Stimulated activated CD8-positive, alpha-beta memory T cell treated with anti-CD3 and anti-CD28 coated beads, Interleukin-12 subunit alpha, Interleukin-12 subunit beta, amount 100 ng/mL, for 24 hours (primary cell): ENCODE results near the gene PTTG1IP.

Experiments used
- DNase-seq: peaks from one replicate; pipeline ENCODE4 v3.0.0-alpha.2; 2020; ENCODE audit errors: extremely low read depth

PTTG1IP gene

DNA sequence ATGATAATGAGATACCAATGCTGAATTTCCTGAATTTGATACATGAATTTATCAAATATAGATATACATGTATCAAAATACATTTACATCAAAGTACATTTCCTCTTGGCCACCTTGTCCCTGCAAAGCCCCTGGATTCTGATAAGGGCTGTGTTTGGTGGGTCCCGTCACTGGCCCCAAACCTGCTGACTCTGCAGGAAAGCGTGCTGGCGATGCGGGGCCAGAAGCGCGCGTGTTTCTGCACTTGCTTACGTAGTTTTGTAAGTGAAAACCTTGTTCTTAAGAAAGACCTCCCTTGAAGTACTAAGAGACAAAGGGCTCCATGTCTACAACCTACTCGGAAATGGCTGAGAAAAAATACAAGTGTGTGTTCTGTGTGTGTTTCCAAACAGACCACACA, 36.2 kb upstream of the PTTG1IP start:
- DNase-seq: no peak

DNA sequence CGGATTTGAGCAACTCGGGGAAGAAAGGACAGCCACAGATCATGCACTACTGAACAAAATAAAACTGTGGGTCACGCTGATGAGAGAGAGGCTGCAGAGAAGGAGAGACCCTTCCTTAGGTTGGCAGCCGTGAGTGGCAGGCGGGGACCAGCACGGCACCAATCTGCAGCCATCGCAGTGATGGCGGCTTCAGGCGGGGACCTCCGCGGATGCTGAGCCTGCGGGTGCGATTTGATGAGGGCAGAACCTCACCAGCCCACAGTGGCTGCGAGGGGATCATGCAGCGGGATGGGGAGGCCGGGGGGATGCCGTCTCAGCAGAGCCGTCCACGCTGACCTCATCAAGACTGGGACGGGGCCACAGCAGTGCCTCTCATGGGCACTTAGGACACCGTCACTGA, 35.4 kb upstream of the PTTG1IP start:
- DNase-seq: no peak

DNA sequence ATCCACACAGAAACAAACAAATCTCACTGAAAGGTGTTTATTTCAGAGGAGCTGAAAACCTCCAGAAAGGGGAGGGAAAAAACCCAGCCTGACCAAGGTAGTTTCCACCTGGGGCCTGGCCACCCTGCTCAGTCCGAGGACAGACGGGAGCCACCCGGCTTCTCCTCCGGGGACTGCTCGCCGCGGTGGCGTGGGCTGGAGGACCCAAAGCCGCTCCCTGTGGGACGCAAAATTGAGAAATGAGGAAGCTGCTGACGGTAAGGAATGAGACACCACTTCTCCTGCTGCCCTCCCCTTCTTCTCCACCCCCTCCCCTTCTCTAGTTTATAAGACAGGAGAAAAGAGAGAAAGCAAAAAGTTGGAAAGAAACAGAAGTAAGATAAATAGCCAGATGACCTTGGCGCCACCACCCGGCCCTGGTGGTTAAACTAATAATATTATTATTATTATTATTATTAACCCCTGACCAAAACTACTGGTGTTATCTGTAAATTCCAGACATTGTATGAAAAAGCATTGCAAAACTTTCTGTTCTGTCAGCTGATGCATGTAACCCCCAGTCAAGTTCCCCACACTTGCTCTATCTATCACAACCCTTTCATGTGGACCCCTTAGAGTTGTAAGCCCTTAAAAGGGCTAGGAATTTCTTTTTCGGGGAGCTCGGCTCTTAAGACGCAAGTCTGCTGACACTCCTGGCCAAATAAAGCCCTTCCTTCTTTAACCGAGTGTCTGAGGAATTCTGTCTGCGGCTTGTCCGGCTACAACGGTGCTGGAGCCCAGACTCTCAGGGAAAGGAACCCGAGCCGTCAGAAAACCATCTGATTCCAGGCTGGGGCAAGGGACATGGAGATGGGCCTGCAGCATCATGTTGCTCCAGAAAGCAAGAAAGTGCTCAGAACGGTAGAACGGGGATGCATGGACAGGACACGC, 34.7 kb upstream of the PTTG1IP start:
- no peak for DNase-seq

DNA sequence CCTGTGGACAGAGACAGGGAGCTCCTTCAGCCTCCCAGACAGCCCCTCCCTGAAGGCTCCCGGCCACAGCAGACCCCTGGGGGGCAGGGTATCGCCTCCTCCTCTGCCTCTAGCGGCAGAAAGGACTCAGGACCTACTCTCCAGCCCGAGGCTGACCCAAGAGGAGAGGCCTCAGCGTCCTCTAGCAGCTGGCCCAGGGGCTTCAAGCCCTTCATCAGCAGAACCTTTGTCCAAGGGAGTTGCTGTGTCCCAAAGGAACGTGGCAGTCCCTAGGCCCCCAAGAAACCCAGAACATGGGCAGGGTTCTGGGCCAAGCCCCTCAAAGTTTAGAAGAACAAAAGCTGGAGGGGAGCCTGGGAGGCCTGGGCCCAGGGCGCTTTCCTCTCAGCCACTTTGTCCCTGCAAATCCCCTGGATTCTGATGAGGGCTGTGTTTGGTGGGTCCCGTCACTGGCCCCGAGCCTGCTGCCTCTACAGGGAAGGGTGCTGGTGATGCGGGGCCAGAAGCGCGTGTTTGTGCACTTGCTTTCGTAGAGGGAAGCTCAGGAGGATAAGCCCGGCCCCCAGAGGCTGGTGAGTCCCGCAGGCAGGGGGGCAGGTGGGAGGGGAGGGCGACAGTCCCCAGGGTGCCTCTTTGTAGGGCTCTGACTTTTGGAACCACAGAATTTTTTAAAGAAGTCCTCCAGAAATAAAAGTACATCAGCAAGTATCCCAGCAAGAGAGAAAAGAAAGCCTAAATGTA, 33.9 kb upstream of the PTTG1IP start:
- no peak for DNase-seq

DNA sequence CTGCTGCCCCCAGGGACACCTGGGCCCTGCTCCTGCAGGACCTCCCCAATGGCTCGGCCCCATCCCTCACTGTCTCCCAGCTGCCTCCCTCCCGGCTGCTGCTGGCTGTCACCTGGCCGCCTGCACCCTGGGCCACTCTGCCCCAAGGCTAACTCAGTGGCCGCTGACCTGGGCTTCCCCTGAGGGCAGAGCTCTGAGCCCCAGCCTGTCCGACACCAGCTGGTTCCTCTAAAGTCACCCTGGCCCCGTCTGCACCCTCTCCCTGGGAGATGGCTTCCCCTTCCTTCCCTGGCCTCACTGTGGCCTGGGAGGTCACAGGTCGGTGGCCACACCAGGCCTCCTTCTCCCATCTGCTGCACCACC, 32.2 kb upstream of the PTTG1IP start:
- DNase-seq: no peak

DNA sequence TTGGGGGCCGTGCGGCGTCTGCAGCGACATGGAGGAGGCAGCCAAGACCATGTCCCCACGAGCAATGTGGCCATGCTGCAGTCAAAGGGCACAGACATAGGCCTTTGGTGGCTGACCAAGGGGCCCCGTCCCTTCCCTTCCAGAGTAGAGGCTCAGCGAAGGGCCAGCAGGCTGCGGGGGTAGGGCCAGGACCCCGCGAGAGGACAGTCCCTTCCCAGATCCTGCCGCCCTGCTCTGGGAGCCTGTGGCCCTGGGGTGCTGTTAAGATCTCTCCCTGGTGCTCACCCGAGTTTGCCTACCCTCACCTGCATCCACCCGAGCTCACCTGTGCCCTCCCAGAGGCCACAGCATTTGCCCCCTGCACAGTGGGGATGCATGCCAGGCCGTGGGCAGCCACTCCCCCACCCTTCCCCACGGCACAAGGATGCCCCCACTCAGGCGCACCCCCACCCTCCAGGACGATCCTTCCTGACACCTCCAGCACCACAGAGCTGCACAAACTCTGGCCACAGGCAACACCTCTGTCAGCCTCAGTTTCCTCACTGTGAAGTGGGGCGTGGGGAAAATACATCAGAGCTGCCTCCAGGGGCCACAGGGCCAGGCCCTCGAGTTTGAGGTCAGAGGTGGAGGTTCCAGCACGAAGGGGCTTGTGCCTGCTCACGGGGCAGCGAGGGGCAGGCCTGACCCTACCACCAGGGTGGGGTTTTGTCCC, 31.7 kb upstream of the PTTG1IP start:
- no peak for DNase-seq

DNA sequence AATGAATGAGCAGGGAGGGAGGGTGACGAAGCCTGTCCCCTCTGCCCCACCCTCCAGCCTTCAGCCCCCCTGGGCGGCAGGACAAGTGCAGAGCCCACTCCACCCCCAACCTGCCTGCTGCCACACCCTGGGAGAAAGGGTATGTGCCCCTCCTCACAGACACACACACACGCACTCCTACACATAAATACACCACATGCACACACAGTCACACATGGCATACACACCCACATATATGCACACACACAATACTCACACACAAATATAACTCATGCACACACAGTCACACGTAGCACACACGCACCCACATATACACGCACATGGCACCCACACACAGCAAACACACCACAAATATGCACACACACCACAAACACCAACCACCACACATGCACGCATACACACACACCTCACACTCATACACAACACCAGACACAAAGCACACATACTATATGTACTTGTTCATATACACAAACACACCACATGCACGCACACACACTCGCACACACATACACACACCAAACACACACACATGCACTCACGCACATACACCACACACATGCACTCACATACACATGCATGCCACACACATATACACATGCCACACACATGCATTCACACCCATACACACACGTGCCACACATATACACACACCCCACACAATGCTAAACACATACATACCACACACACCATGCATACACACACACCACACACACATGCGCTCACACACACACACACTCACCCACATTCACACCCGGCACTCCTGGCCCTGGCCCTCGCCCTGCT, 30.8 kb upstream of the PTTG1IP start:
- DNase-seq: no peak

DNA sequence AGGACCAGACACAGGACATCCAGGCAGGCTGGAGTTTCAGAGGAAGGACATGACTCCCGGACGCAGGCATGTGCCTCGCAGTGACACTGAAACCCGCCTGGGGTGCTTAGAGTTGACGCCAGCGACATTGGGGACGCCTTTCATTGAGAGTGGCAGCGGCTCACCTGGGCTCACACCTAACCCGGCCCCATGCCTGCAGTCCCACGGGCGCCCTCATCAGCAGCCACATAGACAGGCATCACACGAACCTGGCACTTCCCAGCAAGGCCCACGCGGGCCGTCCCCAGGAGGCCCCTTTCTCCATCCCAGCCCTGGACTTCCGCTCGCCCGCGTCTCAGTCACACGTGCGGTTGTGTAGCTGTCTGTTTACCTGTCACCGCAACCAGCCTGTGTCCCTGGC, 30.2 kb upstream of the PTTG1IP start:
- DNase-seq: no peak

DNA sequence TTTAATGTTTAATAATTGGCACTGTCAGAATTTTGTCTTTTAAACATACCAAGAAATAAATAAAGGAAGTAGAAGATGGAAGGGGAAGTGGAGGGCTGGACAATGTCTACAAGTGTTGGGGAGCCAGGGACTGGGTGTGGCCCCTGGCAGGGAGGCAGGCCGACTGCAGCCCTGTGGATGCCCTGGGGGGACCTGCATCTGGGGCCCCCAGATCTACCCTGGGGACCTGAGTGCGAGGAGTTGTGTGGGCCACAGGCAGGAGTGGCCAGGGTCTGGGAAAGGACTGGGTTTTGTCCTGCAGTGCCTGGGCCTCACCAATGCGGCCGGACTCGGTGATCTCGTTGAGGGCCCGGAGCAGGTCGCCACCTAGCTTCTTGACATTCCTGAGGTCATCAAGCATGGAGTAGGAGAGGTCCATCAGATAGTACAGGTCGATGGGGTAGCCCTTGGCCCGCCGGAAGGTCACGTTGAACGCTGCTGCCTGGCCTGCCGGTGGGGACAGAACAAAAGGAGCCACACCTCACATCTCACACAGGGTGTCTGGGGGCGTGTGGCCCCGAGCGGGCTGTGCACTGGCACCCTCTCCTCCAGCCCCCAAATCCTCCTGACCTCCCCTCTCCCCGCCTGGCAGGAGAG, 29.7 kb upstream of the PTTG1IP start:
- DNase-seq: no peak

DNA sequence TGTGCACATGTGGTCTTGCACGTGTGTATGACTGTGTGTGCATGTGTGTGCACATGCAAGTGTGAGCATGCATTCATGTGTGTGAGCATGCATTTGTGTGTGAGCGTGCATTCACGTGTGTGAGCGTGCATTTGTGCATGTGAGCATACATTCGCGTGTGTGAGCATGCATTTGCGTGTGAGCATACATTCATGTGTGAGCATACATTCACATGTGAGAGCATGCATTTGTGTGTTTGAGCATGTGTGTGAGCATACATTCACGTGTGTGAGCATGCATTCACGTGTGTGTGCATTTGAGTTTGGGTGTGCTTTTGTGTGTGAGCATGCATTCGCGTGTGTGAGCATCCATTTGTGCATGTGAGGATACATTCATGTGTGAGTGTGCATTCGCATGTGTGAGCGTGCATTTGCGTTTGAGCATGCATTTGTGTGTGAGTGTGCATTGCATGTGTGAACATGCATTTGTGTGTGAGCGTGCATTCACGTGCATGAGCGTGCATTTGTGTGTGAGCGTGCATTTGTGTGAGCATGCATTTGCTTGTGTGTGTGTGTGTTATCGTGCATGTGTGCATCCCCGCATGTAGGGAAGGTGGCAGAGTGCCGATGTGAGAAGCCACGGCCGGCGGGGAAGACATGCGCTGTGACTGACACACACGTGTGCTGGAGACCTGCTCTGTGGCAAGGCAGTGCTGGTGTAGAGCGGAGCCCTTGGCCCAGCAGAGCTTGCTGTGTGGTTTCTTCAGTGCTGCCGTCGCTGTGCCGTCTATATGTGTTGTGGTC, 29.0 kb upstream of the PTTG1IP start:
- DNase-seq: no peak

DNA sequence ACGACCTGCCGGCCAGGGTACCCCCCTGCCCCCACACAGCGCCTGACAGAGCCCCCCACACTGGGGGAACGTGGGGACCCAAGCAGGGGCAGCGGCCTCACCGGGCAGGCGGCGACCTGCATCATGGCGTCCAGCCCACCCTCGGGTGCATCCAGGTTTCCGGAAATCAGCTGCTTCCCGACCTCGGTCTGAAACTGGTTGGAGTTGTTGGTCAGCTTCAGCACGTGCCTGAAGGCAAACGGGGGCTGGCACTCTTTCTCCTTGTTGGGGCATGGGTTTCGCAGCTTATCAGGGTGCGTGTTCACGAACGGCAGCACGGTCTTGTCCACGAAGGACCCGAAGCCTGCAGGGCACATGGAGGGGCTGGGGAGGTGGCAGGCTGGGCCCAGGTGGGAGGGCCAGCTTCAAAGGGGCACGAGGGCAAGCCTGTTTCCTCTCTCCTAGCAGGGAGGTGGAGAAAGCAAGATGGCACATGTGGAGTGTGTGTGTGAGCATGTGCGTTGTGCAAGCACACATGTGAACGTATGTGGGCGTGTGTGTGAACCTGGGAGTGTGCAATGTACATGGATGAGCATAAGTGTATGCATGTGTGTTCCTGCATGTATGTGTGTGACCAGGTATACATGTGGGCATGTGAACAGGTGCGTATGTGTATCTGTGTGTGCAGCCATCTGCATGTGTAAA, 28.0 kb upstream of the PTTG1IP start:
- no peak for DNase-seq

DNA sequence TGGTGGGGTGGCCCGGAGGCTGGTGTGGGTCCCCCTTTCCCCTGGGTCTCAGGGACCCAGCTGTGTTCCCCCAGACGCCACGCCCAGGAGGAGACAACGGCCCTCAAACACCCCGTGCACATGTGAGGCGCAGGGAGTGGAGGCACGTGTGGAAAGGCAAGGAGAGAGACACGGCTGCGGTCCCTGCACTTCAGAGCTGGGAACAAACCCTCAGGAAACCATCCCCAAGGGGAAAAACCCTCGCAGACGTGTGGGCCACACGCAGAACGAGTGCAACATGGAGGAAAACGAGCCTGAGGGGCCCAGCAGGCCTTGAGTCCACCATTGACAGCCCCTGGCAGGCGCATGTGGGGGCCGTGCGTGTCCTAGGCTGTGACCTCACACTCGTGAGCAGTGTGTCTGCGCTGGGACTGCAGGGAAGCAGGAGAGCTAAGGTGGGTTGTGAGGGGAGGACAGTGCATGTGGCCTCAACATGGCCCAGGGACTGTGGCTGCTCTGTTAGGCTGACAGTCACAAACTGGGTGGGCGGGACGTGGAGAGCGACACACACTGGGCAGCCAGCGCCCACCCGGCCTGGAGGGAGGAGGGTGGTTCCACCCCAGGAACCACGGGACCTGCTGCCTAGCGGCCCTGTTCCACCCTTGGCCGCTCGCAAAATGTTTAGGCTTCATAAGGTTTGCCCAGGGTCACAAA, 27.2 kb upstream of the PTTG1IP start:
- DNase-seq: no peak

DNA sequence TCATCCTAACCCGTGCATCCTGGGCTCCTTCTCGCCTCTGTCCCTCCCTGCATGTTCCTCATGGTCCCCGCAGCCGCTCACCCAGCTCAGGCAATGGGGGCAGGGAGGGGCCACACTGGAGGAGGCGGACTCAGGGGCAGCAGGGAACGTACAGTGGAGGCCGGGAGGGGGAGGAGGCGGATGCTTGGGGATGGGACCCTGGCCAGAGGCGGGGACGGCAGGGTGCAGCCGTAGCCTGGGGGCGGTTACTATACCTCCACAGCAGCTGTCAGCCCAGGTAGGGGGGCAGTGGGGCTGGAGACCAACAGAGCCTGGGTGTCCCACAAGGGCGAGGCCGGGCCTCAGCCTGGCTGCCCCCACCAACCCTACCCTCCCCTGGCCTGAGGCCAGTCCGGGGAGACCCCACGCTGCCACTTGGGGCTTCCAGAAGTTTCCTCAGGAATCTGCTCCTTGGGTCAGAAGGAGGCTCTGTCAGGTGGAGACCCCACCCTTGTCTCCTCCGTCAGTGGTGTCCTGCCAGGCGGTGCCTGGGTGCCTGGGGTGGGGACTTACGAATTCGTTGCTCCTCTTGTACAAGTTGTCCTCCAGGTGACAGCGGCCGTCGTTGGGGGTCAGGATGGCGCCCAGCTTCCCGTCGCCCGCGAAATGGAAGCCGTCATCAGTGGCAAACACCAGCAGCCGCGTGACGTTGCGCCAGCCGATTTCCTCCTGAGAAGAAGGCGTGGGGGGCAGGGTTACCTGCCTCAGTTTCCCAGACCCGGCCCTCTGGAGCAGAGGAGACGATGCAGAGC, 26.5 kb upstream of the PTTG1IP start:
- DNase-seq: no peak

DNA sequence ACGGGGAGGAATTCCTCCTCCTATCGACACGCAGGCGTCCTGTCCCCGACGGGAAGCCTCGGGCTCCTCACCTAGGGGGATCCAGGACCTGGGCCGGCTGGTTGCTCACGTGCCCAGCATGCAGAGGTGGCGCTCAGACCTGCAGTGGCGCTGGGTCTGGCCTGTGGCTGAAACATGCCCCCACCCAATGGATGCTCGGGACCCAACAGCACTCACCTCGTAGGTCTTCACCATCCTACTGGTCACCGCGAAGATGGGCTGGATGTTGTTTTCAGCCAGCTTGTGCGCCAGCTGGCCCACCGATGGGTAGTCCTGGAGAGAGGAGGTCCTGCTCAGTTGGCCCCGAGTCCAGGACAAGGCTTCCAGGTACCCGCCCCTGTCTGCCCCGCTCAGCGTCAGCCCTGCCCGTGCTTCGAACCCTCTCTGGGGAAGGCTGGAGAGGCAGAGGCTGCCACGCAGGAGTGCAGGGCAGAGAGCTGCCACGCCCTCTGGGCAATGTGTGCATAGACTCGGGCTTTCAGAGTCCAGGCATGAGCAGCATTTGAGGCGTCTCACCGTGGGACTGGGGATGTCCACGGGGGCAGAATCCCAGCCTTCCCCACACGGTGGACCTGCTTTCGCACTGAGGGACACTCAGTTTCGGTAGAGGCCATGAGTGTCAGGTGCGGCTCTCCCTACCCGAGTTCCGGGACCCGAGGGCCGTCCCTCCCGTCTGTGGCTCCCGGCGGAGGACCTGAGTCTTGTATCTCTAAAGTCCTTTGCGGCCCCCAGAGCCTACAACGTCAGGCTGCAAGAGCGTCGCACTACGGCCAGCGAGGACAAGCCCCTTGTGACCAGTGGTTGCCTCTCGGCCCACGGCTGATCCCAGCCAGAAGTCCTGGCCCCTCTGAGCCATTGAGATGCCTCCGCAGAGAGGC, 25.6 kb upstream of the PTTG1IP start:
- no peak for DNase-seq

DNA sequence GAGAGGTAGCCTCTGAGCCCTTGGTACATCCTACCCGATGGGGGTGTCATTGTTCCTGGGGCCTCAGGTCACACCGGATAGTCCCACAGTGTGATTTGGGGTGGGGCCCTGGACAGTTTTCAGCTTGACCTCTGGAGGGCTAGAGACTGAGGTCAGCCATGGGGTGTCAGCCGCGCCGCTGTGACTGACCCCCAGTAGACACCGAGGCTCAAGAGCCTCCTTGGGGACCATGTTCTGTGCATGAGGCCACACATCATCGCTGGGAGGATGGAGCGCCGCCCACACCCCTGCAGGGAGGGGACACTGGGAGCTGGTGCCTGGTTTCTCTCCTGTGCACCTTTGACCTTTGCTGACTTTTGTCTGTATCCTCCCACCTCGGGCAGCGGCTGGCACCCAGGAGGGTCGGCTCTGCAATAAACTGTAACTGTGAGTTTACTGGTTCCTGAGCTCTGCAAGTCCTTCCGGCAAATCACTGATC, 24.6 kb upstream of the PTTG1IP start:
- DNase-seq: no peak

DNA sequence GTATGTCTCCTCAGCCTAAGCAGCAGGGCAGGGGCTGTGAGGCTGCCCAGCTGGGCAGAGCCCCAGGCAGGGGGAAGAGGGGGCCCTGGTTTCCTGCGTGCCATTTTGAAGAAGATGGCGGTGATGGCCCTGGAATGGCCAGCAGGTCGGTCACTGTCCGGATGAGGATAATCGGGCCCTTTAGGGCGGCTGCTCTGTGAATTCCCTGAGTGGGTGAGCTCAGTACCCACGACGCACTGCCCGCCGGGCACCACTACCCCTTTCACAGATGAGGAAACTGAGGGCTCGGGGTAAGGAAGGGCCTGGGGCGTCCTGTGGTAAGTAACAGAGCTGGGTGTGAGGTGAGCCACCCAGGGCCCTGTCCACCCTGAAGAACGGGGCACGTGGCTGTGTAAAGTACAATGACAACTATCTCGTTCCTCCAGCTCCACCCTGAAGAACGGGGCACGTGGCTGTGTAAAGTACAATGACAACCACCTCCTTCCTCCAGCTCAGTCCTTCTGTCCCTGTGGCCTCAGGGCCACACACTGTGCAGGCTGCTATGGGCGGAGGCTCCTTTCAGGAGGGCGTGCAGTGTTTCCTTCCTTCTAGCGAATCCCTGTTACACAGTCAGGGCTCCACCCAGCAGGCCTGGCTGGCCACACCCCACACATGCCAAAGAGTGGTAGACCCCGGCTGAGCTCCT, 24.0 kb upstream of the PTTG1IP start:
- DNase-seq: no peak
